Endothelial cell of umbilical vein (primary cell): ENCODE results near the gene KCNH8. TPM values are rescaled to one million over a fixed set of nuclear protein-coding genes. Genes with fewer than 3 reads are reported as not detected.

Experiments
- BruUV-seq: library from RNA; stranded (reverse); fragments of 400-500 nt; replicated peaks from 2 replicates; lab custom pipeline; 2021; lab: Mats Ljungman, UMichigan
- CTCF ChIA-PET: fragments of 300-600, 350-600 bp; sonication (Branson Sonifier 250); formaldehyde crosslinking; loops from one replicate; lab custom pipeline; 2021; ENCODE audit warnings: antibody characterized with exemption, inconsistent platforms; lab: Charles Lee
- POLR2A ChIA-PET: fragments of 300-600, 350-600 bp; sonication (Branson Sonifier 250); formaldehyde crosslinking; loops from one replicate; lab custom pipeline; 2021; ENCODE audit warnings: antibody characterized with exemption, inconsistent platforms; lab: Charles Lee
- DNase-seq: peaks from one replicate; pipeline ENCODE4 v3.0.0-alpha.2; 2011; ENCODE audit warnings: low read depth, low spot score
- FAIRE-seq: peaks from 2 replicates; lab custom pipeline; 2011; peaks lifted over from hg19 to GRCh38; lab: Jason Lieb, UNC
- H2AFZ ChIP-seq: 2 replicates; pipeline ENCODE4 v1.6.0; 2012; ENCODE audit warnings: low read depth, low read length, control low read depth, inconsistent platforms
- H3K27ac ChIP-seq: 2 replicates; pipeline ENCODE4 v1.5.1; 2011; ENCODE audit warnings: low read depth, mild to moderate bottlenecking, control low read depth, low read length, moderate library complexity; ENCODE audit not compliant: insufficient read depth
- H3K27me3 ChIP-seq, 2 experiments: 2 replicates each; pipeline versions ENCODE4 v1.6.0 to v1.6.1; 2011; ENCODE audit warnings: low read length in 2 of 2, mixed read lengths in 1 of 2; ENCODE audit not compliant: control insufficient read depth in 2 of 2, insufficient read depth in 2 of 2
- H3K36me3 ChIP-seq, 2 experiments: 2 replicates in 1 of 2; 3 replicates in 1 of 2; pipeline ENCODE4 v1.5.1; 2011; ENCODE audit warnings: low read length in 2 of 2, mild to moderate bottlenecking in 1 of 2, moderate library complexity in 1 of 2; ENCODE audit not compliant: control insufficient read depth in 2 of 2, insufficient read depth in 2 of 2; ENCODE audit errors: extremely low read depth in 1 of 2
- H3K4me1 ChIP-seq: 3 replicates; pipeline ENCODE4 v1.5.1; 2011; ENCODE audit warnings: mild to moderate bottlenecking, low read length; ENCODE audit not compliant: control insufficient read depth, insufficient read depth; ENCODE audit errors: extremely low read depth
- H3K4me2 ChIP-seq: 2 replicates; pipeline ENCODE4 v1.6.1; 2011; ENCODE audit warnings: low read length, control low read depth, mixed read lengths; ENCODE audit not compliant: insufficient read depth
- H3K4me3 ChIP-seq, 3 experiments: fragments of 200-600 bp in 1 of 3; sonication (generic), shearing (Covaris generic) in 1 of 3; replicated peaks in 1 of 3; 2 replicates each; pipeline ENCODE4 v1.5.1; 2011 to 2016; ENCODE audit warnings: control low read depth in 3 of 3, low read length in 3 of 3, mild to moderate bottlenecking in 2 of 3, inconsistent platforms in 1 of 3, low read depth in 1 of 3, moderate library complexity in 1 of 3; ENCODE audit not compliant: insufficient read depth in 1 of 3
- H3K79me2 ChIP-seq: 2 replicates; pipeline ENCODE4 v1.6.0; 2012; ENCODE audit warnings: low read length, inconsistent platforms; ENCODE audit not compliant: control insufficient read depth, insufficient read depth
- H3K9ac ChIP-seq: replicated peaks from 2 replicates; pipeline ENCODE3; 2011; ENCODE audit warnings: low read length, control low read depth; ENCODE audit not compliant: insufficient read depth; ENCODE audit errors: extremely low read depth
- H3K9me1 ChIP-seq: replicated peaks from 3 replicates; pipeline ENCODE4 v1.6.0; 2011; ENCODE audit warnings: mild to moderate bottlenecking, low read length; ENCODE audit not compliant: control insufficient read depth, insufficient read depth; ENCODE audit errors: extremely low read depth
- H3K9me3 ChIP-seq: replicated peaks from 2 replicates; pipeline ENCODE4 v1.5.1; 2012; ENCODE audit warnings: low read length, inconsistent platforms; ENCODE audit not compliant: control insufficient read depth, insufficient read depth
- H4K20me1 ChIP-seq: replicated peaks from 2 replicates; pipeline ENCODE3; 2011; ENCODE audit warnings: mild to moderate bottlenecking, low read length; ENCODE audit not compliant: control insufficient read depth, insufficient read depth; ENCODE audit errors: extremely low read depth
- CTCF ChIP-seq, 2 donors: IDR thresholded peaks; 1 replicate in 1 of 2; 2 replicates in 1 of 2; pipeline ENCODE4 v1.5.1; 2011; ENCODE audit warnings: low read length in 2 of 2, mild to moderate bottlenecking in 2 of 2, moderate library complexity in 2 of 2, control low read depth in 1 of 2, inconsistent platforms in 1 of 2, low read depth in 1 of 2; ENCODE audit not compliant: insufficient read depth in 1 of 2; ENCODE audit errors: extremely low read depth in 1 of 2
- EZH2 ChIP-seq: IDR thresholded peaks from 2 replicates; pipeline ENCODE4 v1.6.1; 2012; ENCODE audit warnings: borderline replicate concordance, low read depth, mild to moderate bottlenecking, moderate library complexity, low read length, inconsistent platforms; ENCODE audit not compliant: severe bottlenecking
- FOS ChIP-seq: IDR thresholded peaks from 2 replicates; pipeline ENCODE4 v1.6.1; 2011; ENCODE audit warnings: mild to moderate bottlenecking, low read length, moderate library complexity, borderline replicate concordance; ENCODE audit not compliant: insufficient read depth
- GATA2 ChIP-seq: IDR thresholded peaks from 2 replicates; pipeline ENCODE4 v1.7.0; 2011; ENCODE audit warnings: low read depth, mild to moderate bottlenecking, moderate library complexity, mixed read lengths, low read length; ENCODE audit not compliant: insufficient read length, insufficient read depth
- JUN ChIP-seq: IDR thresholded peaks from 2 replicates; pipeline ENCODE4 v1.6.1; 2011; ENCODE audit warnings: borderline replicate concordance, low read depth; ENCODE audit not compliant: insufficient read length, insufficient read depth
- MAX ChIP-seq: IDR thresholded peaks from 2 replicates; pipeline ENCODE4 v1.6.1; 2011; ENCODE audit not compliant: insufficient read depth, insufficient read length
- MYC ChIP-seq: IDR thresholded peaks from one replicate; pipeline ENCODE4 v1.6.1; 2011; ENCODE audit warnings: mild to moderate bottlenecking, low read depth, low read length
- POLR2A ChIP-seq: IDR thresholded peaks from 2 replicates; pipeline ENCODE4 v1.6.1; 2012; ENCODE audit warnings: low read depth, mild to moderate bottlenecking, control low read depth, low read length
- POLR2AphosphoS5 ChIP-seq: IDR thresholded peaks from 2 replicates; pipeline ENCODE4 v1.6.1; 2012; ENCODE audit warnings: low read depth, mild to moderate bottlenecking, control low read depth, low read length, moderate library complexity; ENCODE audit not compliant: insufficient read depth
- dilution Hi-C: fragments of 300-500 bp; cut with MboI; formaldehyde crosslinking; loops from one replicate; pipeline ENCODE4 v1.15.0; 2019; ENCODE audit warnings: low sequenced_read_pairs; ENCODE audit not compliant: extremely low pct_ligation_motif_present
- intact Hi-C: fragments of 100-400 bp; cut with micrococcal nuclease; formaldehyde crosslinking; loops from one replicate; pipeline ENCODE4 v1.10.0; 2022
- polyA plus RNA-seq, 4 experiments: library from polyadenylated mRNA; depleted of rRNA in 3 of 4; stranded (reverse) in 3 of 4; unstranded in 1 of 4; fragments of >200 nt; gene quantifications; 2 replicates each; pipeline versions ENCODE4 v1.2.1 to v1.2.3, GENCODE V29; 2011 to 2012; ENCODE audit warnings: missing spikeins in 1 of 4
- total RNA-seq: library from RNA; stranded (reverse); gene quantifications from 2 replicates; pipeline ENCODE4 v1.2.3, GENCODE V29; 2021

Gene KCNH8
- total and polyA plus RNA-seq, 2 donors (not counting 3 experiments of a cell fraction or from before 2014, with no cell fraction given), result not detected

GRCh38 chr3:19124752-19125151, 23.6 kb upstream of the KCNH8 start:
- Histone ChIP-seq H3K27me3 (no peaks in the 10 kb centered on the region), H3K9ac (no peak overlapping the region), H2AFZ (no peak overlapping the region), H3K9me3 (no peaks in the 10 kb centered on the region), H3K4me3 (no peak overlapping the region), H3K4me2 (no peak overlapping the region), H4K20me1 (no peaks in the 10 kb centered on the region), H3K27ac (no peak overlapping the region), H3K4me1 (no peaks in the 10 kb centered on the region), H3K79me2 (no peaks in the 10 kb centered on the region), H3K9me1 (no peaks in the 10 kb centered on the region), H3K36me3 (no peaks in the 10 kb centered on the region)
- POLR2A ChIA-PET, result no interaction called here
- no peak for DNase-seq
- BruUV-seq, result no TSS peak
- TF ChIP-seq POLR2AphosphoS5 (no peak), JUN (no peak), EZH2 (no peak), POLR2A (no peak), CTCF (IDR thresholded peaks at IDR 0.05; ENCODE audit: extremely low read depth in 1 of 2, insufficient read depth in 1 of 2, low read depth in 1 of 2, low read length in 2 of 2) (no peak), GATA2 (no peak), MYC (no peak), MAX (no peak), FOS (no peak)
- FAIRE-seq, result no peak
- dilution Hi-C loops, result no loop called here
- intact Hi-C loops, result no loop called here
- CTCF ChIA-PET, result no interaction called here
